ENCODE results near the gene MTMR1. TPM values are rescaled to one million over a fixed set of nuclear protein-coding genes. Genes with fewer than 3 reads are reported as not detected.

The MTMR1 gene
- total RNA-seq, 2 experiments from 2014 or later, result 32.8 to 38.6 TPM

GRCh38 chrX:150712619-150713018, 19.4 kb downstream of the MTMR1 start:
- no peak for TF ChIP-seq CTCF (IDR thresholded peaks at IDR 0.05)
- Mint-ChIP-seq H3K27ac (peak overlapping the region; percentile 60), H3K4me1 (ENCODE audit: low read depth) (peaks cover 52% of the 10 kb centered on the region), H3K9me3 (no peaks in the 10 kb centered on the region), H3K27me3 (no peaks in the 10 kb centered on the region), H3K36me3 (ENCODE audit: low read depth) (peaks cover 13% of the 10 kb centered on the region), H3K4me3 (no peak overlapping the region)
- DNase-seq (no peak), ATAC-seq (no peak)
- intact Hi-C loops (cut with micrococcal nuclease), result no loop called here
- POLR2A ChIA-PET, result interaction anchor here (0.6 to 1.6 kb wide), 4 partner anchors 10 to 350 kb away, joined by 3 to 4 read pairs (median 4); no protein-coding TSS in a partner anchor
- CTCF ChIA-PET, result interaction anchor here (0.9 to 2.0 kb wide), 2 partner anchors 26 to 29 kb away, joined by 3 to 9 read pairs; no protein-coding TSS in a partner anchor

GRCh38 chrX:150715184-150715583, 22.0 kb downstream of the MTMR1 start:
- Mint-ChIP-seq H3K36me3 (ENCODE audit: low read depth) (no peaks in the 10 kb centered on the region), H3K9me3 (no peaks in the 10 kb centered on the region), H3K27ac (no peak overlapping the region), H3K27me3 (no peaks in the 10 kb centered on the region), H3K4me1 (ENCODE audit: low read depth) (peaks cover 38% of the 10 kb centered on the region), H3K4me3 (no peak overlapping the region)
- CTCF ChIA-PET, result interaction anchor here (0.7 to 5.2 kb wide), 6 partner anchors 13 to 52 kb away, joined by 3 to 60 read pairs (median 4); no protein-coding TSS in a partner anchor
- DNase-seq, result no peak
- ATAC-seq, result no peak
- POLR2A ChIA-PET, result interaction anchor here (0.8 to 1.9 kb wide), 4 partner anchors 16 to 25 kb away, joined by 3 to 7 read pairs (median 5); no protein-coding TSS in a partner anchor
- intact Hi-C loops (cut with micrococcal nuclease), result no loop called here
- no peak for TF ChIP-seq CTCF (IDR thresholded peaks at IDR 0.05)

- Mint-ChIP-seq H3K27ac (no peak overlapping the region), H3K4me1 (ENCODE audit: low read depth) (peaks cover 27% of the 10 kb centered on the region), H3K4me3 (no peak overlapping the region), H3K27me3 (no peaks in the 10 kb centered on the region), H3K9me3 (no peaks in the 10 kb centered on the region), H3K36me3 (ENCODE audit: low read depth) (peaks cover 9% of the 10 kb centered on the region)
- no peak for DNase-seq
- intact Hi-C loops (cut with micrococcal nuclease), result no loop called here
- TF ChIP-seq CTCF (IDR thresholded peaks at IDR 0.05), result no peak
- ATAC-seq, result no peak
- POLR2A ChIA-PET, result interaction anchor here (1.5 kb wide), 1 partner anchor 10 kb away, joined by 4 read pairs; no protein-coding TSS in a partner anchor
- CTCF ChIA-PET, result interaction anchor here (1.0 to 1.8 kb wide), 3 partner anchors 34 to 132 kb away, joined by 4 to 11 read pairs (median 5); no protein-coding TSS in a partner anchor
These were observed 26.4 kb downstream of the MTMR1 start for GRCh38 chrX:150719621-150720020.

- Mint-ChIP-seq H3K27ac (no peak overlapping the region), H3K27me3 (no peaks in the 10 kb centered on the region), H3K4me3 (no peak overlapping the region), H3K9me3 (no peaks in the 10 kb centered on the region), H3K4me1 (ENCODE audit: low read depth) (peaks cover 17% of the 10 kb centered on the region), H3K36me3 (ENCODE audit: low read depth) (peaks cover 27% of the 10 kb centered on the region)
- DNase-seq (no peak), ATAC-seq (no peak)
- POLR2A ChIA-PET, result no interaction called here
- intact Hi-C loops (cut with micrococcal nuclease), result no loop called here
- no peak for TF ChIP-seq CTCF (IDR thresholded peaks at IDR 0.05)
- CTCF ChIA-PET, result interaction anchor here (1.0 kb wide), 1 partner anchor 13 kb away, joined by 3 read pairs; no protein-coding TSS in a partner anchor
These were observed 36.8 kb downstream of the MTMR1 start for GRCh38 chrX:150729956-150730355.

- H3K27ac Mint-ChIP-seq, result no peak overlapping the region
- H3K4me3 Mint-ChIP-seq, result no peak overlapping the region
- H3K27me3 Mint-ChIP-seq, result no peaks in the 10 kb centered on the region
- no peak for ATAC-seq
- no peak for TF ChIP-seq CTCF (IDR thresholded peaks at IDR 0.05)
- peaks cover 21% of the 10 kb centered on the region for H3K4me1 Mint-ChIP-seq (ENCODE audit: low read depth)
- ChIA-PET CTCF (interaction anchor here (0.8 kb wide), 1 partner anchor 24 kb away, joined by 4 read pairs; no protein-coding TSS in a partner anchor), POLR2A (no interaction called here)
- H3K9me3 Mint-ChIP-seq, result no peaks in the 10 kb centered on the region
- DNase-seq, result no peak
- intact Hi-C loops (cut with micrococcal nuclease), result no loop called here
- H3K36me3 Mint-ChIP-seq (ENCODE audit: low read depth), result peaks cover 31% of the 10 kb centered on the region
These were observed 37.5 kb downstream of the MTMR1 start for GRCh38 chrX:150730719-150731118.

Data from activated CD8-positive, alpha-beta T cell treated with anti-CD3 and anti-CD28 coated beads for 36 hours (primary cell).